Epithelial cell of esophagus (primary cell): ENCODE results near the gene CDH9.

Experiments used
- DNase-seq: peaks from one replicate; pipeline ENCODE4 v3.0.0; 2010; ENCODE audit warnings: low read depth
- H3K4me3 ChIP-seq: 2 replicates; pipeline ENCODE4 v1.5.1; 2011; ENCODE audit warnings: mild to moderate bottlenecking, low read length, control low read depth
- TF ChIP-seq, protein P1 (sequence below): IDR thresholded peaks from 2 replicates; pipeline ENCODE4 v1.5.1; 2011; ENCODE audit warnings: low read depth, mild to moderate bottlenecking, low read length, control low read depth, inconsistent platforms; ENCODE audit not compliant: insufficient read depth; ENCODE audit errors: missing control alignments

CDH9 gene, protein sequence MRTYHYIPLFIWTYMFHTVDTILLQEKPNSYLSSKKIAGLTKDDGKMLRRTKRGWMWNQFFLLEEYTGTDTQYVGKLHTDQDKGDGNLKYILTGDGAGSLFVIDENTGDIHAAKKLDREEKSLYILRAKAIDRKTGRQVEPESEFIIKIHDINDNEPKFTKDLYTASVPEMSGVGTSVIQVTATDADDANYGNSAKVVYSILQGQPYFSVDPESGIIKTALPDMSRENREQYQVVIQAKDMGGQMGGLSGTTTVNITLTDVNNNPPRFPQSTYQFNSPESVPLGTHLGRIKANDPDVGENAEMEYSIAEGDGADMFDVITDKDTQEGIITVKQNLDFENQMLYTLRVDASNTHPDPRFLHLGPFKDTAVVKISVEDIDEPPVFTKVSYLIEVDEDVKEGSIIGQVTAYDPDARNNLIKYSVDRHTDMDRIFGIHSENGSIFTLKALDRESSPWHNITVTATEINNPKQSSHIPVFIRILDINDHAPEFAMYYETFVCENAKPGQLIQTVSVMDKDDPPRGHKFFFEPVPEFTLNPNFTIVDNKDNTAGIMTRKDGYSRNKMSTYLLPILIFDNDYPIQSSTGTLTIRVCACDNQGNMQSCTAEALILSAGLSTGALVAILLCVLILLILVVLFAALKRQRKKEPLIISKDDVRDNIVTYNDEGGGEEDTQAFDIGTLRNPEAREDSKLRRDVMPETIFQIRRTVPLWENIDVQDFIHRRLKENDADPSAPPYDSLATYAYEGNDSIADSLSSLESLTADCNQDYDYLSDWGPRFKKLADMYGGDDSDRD

DNA sequence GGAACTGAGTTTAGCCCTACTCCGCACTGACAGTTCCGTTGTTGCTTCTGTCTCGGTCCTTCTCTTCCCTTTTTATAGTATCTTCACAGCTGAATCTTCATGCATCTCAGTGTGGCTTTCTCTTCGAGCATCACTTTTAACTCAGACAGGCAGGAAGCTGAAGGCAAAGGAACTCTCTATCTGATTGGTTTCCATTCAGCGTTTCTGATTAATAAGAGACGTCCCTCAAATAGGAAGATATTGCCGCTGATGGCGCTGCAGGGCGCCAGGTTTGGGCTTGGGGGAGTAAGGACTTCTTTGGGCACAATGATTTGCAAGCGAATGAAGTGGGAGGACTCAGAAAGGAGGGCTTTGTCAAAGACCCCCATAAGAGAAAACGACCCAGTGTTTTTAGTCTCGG lies at the start of gene CDH9:
Gene CDH9, minus strand, starts transcription at position 111 of the 400 bp plus-strand sequence. CDS start 50,253 bp downstream, outside the sequence.
- no peak within 1 kb of the TSS for H3K4me3 ChIP-seq
- TF ChIP-seq, protein P1, sequence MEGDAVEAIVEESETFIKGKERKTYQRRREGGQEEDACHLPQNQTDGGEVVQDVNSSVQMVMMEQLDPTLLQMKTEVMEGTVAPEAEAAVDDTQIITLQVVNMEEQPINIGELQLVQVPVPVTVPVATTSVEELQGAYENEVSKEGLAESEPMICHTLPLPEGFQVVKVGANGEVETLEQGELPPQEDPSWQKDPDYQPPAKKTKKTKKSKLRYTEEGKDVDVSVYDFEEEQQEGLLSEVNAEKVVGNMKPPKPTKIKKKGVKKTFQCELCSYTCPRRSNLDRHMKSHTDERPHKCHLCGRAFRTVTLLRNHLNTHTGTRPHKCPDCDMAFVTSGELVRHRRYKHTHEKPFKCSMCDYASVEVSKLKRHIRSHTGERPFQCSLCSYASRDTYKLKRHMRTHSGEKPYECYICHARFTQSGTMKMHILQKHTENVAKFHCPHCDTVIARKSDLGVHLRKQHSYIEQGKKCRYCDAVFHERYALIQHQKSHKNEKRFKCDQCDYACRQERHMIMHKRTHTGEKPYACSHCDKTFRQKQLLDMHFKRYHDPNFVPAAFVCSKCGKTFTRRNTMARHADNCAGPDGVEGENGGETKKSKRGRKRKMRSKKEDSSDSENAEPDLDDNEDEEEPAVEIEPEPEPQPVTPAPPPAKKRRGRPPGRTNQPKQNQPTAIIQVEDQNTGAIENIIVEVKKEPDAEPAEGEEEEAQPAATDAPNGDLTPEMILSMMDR = no peak
- DNase-seq = peak; percentile 18

DNA sequence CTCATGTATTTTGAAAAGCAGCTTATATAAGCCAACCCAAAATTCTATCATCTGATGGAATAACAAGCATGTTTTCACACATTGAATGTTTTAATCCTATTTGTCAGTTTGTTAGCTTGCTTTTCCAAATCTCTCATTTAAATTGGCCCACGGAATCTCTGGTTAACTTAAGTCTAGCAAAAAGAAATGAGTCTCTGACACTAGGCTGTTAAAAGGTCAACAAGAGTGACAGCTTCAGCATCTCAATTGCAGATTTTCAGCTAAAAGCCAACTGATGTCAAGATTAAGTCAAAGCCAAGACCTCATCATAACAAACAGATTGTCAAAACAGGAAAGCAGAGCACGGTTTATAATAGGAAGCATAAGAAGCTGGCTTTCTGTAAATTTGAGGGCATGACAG lies 49.4 kb upstream of the CDH9 start:
- DNase-seq = no peak
- TF ChIP-seq, protein P1 = no peak
- H3K4me3 ChIP-seq = no peak overlapping the region

DNA sequence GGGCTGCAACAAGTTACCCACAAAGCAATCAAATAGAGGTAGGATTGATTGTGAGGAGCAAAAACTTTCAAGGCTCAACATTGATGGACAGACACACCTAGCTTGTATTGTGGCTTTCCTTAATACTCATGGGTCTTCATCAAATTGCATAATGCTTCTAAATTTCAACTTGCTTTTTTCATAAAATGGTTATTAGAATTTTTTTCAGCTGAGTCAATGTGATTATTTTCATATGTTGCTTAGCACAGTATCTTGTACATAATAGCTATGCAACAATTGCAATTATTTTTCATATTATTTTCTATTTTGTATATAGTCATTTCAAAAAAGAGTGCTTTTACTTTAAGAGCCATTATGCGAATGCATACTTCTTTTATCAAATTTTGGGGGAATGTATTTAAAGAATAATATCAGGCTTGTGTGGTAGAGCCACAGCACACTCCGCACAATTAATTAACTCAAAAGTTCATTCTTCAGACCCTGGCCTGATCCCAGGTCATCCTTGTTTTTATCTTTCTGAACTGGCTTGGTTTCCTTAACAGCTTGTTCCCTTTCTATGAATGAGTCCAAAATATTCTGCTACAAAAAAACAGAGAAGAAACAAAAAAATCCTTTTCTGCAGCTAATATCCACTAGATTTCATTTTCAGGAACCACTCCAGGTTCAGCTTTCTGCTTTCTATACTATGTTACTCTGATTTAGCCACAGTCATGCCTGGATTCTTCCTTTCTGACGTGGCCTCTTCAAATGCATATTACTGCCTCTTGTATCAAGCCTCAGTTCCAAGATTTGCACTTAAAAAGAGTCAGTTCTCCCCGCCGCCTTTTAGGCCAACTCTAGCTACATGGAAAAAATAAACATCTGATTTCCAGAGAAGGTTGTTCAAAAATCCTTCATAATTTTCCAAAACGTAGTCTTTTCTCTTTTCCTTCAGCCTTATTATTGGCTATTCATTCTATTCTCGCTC lies 45.3 kb upstream of the CDH9 start:
- DNase-seq = no peak
- H3K4me3 ChIP-seq = no peak overlapping the region
- TF ChIP-seq, protein P1 = no peak

DNA sequence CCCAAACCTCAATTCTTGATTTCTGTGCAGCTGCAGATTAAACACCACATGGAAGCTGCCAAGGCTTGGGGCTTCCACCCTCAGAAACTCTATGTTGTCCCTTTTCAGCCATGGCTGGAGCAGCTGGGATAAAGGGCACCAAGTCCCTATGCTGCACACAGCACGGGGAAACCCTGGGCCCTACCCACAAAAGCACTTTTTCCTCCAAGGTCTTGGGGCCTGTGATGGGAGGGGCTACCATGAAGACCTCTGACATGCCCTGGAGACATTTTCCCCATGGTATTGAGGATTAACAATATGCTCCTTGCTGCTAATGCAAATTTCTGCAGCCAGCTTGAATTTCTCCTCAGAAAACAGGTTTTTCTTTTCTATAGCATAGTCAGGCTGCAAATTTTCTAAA lies 41.8 kb upstream of the CDH9 start:
- TF ChIP-seq, protein P1 = no peak
- no peak for DNase-seq
- no peak overlapping the region for H3K4me3 ChIP-seq

DNA sequence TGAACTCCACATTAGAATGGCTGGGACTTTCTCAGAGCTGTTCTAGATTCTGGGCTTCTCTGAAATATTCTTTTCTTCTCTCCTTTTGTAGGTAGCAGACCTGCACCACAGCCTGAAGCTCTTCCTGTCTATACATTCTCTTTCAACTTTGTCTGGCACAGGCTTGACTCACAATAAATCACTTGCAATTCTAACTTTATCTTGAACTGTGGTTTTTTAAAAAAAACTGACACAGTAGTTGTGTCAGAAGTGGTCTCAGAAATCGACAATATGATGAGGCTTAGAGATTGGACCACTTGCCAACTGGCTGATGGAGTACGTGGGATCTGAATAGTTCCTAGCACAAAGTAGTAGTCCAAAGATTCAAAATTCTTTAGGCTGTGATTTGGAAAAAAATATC lies 24.1 kb upstream of the CDH9 start:
- H3K4me3 ChIP-seq = no peak overlapping the region

DNA sequence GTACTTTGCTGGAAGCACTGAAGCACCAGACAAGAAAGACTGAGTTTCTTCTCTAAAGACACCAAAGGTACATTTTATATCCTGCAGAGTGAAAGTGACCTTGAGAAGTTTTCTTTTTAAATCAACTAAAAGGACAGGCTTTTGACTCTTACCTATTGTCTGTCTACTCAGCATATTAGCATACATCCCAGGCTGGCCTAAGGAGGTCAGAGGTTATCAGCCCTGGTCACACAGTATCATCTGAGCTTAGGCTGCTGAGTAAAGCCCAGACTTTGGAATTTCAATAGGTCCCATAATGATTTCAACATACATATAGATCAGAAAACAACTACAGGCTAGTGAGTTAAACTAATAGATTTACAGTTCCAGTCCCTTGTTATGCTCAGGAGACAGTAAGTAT lies 10.1 kb upstream of the CDH9 start:
- DNase-seq = no peak
- TF ChIP-seq, protein P1 = no peak
- no peak overlapping the region for H3K4me3 ChIP-seq

More for the DNA sequence above, 24.1 kb upstream of the CDH9 start:
- DNase-seq = peak; percentile 0
- TF ChIP-seq, protein P1 = no peak
